DMS153 (cell line): ENCODE results near the gene TRPM6.
"Not testable (repeated sequence)": the region's sequence is repeated elsewhere in the genome, so short reads cannot be mapped to it uniquely, and the experiment has no call there.

Experiments
- DNase-seq: peaks from one replicate; lab custom pipeline; 2025; lab: John Stamatoyannopoulos, UW

TRPM6 gene

GRCh38 chr9:74856989-74857388 is 30.7 kb downstream of the TRPM6 start:
- DNase-seq: no peak

- no peak for DNase-seq
Observed at GRCh38 chr9:74855072-74855471, 32.6 kb downstream of the TRPM6 start.

GRCh38 chr9:74853024-74853423 is 34.7 kb downstream of the TRPM6 start:
- DNase-seq: not testable (repeated sequence)

- no peak for DNase-seq
Observed at GRCh38 chr9:74848153-74848525, 39.6 kb downstream of the TRPM6 start.

GRCh38 chr9:74847478-74848152 is 40.1 kb downstream of the TRPM6 start:
- no peak for DNase-seq

- no peak for DNase-seq
Observed at GRCh38 chr9:74846766-74847165, 41.0 kb downstream of the TRPM6 start.

GRCh38 chr9:74838351-74838750 is 49.4 kb downstream of the TRPM6 start:
- no peak for DNase-seq

- no peak for DNase-seq
Observed at GRCh38 chr9:74824654-74825053, 63.1 kb downstream of the TRPM6 start.

GRCh38 chr9:74821636-74822035 is 66.1 kb downstream of the TRPM6 start:
- no peak for DNase-seq

GRCh38 chr9:74817816-74818215 is 69.9 kb downstream of the TRPM6 start:
- DNase-seq: no peak

GRCh38 chr9:74817281-74817810 is 70.4 kb downstream of the TRPM6 start:
- no peak for DNase-seq

GRCh38 chr9:74810200-74810599 is 77.5 kb downstream of the TRPM6 start:
- DNase-seq: no peak

GRCh38 chr9:74804018-74804385 is 83.7 kb downstream of the TRPM6 start:
- no peak for DNase-seq

GRCh38 chr9:74803376-74804017 is 84.2 kb downstream of the TRPM6 start:
- no peak for DNase-seq

- DNase-seq: no peak
Observed at GRCh38 chr9:74800226-74800625, 87.5 kb downstream of the TRPM6 start.

GRCh38 chr9:74795803-74796202 is 91.9 kb downstream of the TRPM6 start:
- no peak for DNase-seq

GRCh38 chr9:74795081-74795480 is 92.6 kb downstream of the TRPM6 start:
- DNase-seq: no peak

- no peak for DNase-seq
Observed at GRCh38 chr9:74784506-74784905, 103.2 kb downstream of the TRPM6 start.

GRCh38 chr9:74783408-74783807 is 104.3 kb downstream of the TRPM6 start:
- DNase-seq: no peak

- DNase-seq: no peak
Observed at GRCh38 chr9:74777136-74777879, 110.4 kb downstream of the TRPM6 start.

GRCh38 chr9:74775396-74775795 is 112.3 kb downstream of the TRPM6 start:
- no peak for DNase-seq

GRCh38 chr9:74773886-74774479 is 113.7 kb downstream of the TRPM6 start:
- DNase-seq: peak; percentile 38

GRCh38 chr9:74772121-74772520 is 115.6 kb downstream of the TRPM6 start:
- no peak for DNase-seq
